ENCODE results near the gene CAPN3. TPM values are rescaled to one million over a fixed set of nuclear protein-coding genes. Genes with fewer than 3 reads are reported as not detected.

The CAPN3 gene
- total RNA-seq, 1 donor from 2014 or later = 13.7 TPM

DNA sequence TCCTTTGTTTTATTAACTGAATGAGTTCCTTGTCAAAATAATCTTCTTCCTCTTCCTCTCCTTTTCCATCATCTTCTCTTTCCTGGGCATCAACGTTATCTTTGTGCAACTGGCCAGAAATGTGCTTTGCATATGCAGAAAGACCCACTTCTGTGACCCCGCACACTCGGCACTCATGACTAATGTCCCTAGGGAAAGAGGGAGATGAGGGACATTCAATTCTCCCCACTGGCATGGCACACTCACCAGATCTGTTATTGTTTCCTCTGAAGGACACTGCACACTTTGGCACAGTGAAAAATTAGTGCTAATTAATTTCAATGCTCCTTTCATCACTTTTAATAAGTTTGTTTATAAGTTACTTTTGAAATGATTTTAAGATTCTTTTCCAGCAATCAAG is 97.7 kb downstream of the CAPN3 start:
- no peaks in the 10 kb centered on the region for H3K27me3 Mint-ChIP-seq (ENCODE audit: low read depth)
- TF ChIP-seq, protein P1, sequence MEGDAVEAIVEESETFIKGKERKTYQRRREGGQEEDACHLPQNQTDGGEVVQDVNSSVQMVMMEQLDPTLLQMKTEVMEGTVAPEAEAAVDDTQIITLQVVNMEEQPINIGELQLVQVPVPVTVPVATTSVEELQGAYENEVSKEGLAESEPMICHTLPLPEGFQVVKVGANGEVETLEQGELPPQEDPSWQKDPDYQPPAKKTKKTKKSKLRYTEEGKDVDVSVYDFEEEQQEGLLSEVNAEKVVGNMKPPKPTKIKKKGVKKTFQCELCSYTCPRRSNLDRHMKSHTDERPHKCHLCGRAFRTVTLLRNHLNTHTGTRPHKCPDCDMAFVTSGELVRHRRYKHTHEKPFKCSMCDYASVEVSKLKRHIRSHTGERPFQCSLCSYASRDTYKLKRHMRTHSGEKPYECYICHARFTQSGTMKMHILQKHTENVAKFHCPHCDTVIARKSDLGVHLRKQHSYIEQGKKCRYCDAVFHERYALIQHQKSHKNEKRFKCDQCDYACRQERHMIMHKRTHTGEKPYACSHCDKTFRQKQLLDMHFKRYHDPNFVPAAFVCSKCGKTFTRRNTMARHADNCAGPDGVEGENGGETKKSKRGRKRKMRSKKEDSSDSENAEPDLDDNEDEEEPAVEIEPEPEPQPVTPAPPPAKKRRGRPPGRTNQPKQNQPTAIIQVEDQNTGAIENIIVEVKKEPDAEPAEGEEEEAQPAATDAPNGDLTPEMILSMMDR (IDR thresholded peaks at IDR 0.05; ENCODE audit: unreplicated experiment) = no peak
- H3K9me3 Mint-ChIP-seq = no peaks in the 10 kb centered on the region
- no peak for DNase-seq (ENCODE audit: low spot score in 2 of 2, unreplicated experiment in 2 of 2)
- peaks cover 4% of the 10 kb centered on the region for H3K36me3 Mint-ChIP-seq
- H3K4me3 Mint-ChIP-seq = peak overlapping the region; percentile 59
- peak overlapping the region; percentile 97 for H3K27ac Mint-ChIP-seq
- peaks cover 15% of the 10 kb centered on the region for H3K4me1 Mint-ChIP-seq

DNA sequence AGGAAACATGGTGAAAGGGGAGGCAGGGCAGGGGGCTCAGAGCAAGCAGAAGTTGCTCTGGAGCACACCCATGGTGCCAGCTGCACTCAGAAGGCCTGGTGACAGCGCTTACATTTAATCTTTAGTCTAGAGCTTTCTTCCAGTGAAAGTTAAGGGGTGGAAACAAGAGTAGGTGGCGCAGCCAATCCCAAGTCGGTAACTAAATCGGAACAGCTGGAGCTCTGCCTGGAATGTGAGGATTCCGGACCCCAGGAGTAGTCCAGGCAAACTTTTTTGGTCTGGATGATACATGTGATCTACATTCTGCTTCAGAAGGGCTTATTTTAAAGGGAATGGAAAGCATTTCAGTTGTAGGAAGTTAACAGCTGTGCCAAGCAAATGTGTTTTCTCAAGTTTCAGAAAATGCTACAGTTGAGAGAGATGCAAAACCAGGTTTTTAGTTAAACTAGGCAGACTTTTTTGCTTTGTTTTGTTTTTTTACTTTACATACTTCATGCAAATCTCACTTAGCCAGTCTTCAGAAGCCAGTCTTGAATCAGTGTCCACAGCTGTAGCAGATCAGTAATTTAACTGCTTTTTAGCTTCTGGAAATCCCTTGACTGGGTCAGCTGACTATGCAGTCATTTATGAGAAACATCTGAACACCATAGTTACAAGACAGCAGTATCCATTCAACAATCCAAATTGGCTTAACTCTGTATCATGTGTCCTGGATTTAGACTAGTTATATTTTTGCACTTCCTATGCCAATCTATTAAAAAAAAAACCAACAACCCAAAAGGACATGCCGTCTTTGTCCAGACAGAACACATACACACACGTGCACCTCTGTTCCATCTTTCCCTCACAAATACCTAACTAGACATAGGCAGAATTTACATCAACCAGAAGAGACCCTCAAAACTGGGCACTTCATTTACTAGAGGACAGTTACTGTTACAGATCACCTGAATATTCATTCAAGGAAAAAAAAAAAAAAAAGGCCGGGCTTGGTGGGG is 98.4 kb downstream of the CAPN3 start:
- Mint-ChIP-seq H3K4me3 (peak overlapping the region; percentile 59), H3K27ac (peak overlapping the region; percentile 97), H3K4me1 (peaks cover 15% of the 10 kb centered on the region), H3K36me3 (peaks cover 4% of the 10 kb centered on the region), H3K9me3 (no peaks in the 10 kb centered on the region), H3K27me3 (ENCODE audit: low read depth) (no peaks in the 10 kb centered on the region)
- TF ChIP-seq, protein P1 (IDR thresholded peaks at IDR 0.05; ENCODE audit: unreplicated experiment) = no peak
- peak; percentile 28 to 60 for DNase-seq (ENCODE audit: low spot score in 2 of 2, unreplicated experiment in 2 of 2)

DNA sequence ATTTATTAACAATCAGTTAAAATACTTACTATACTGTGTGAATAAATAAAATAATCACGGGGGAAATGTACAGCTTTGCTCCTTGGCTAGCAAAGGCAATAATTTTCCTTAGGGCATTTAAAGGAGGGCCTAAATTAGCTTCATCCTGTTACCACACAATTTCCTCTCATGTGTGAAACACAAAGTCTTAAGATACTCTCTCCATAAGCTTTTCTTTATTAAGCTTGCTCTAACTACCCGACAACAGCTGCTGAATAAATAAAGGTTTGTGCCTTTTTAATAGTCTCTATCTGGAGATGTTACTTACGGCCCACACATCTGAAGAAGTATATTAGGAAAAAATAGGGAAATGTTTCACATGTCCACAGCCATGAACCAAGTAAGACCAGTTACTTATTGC is 102.0 kb downstream of the CAPN3 start:
- H3K4me1 Mint-ChIP-seq = peaks cover 15% of the 10 kb centered on the region
- peaks cover 3% of the 10 kb centered on the region for H3K36me3 Mint-ChIP-seq
- H3K9me3 Mint-ChIP-seq = no peaks in the 10 kb centered on the region
- H3K27ac Mint-ChIP-seq = no peak overlapping the region
- TF ChIP-seq, protein P1 (IDR thresholded peaks at IDR 0.05; ENCODE audit: unreplicated experiment) = no peak
- DNase-seq (ENCODE audit: low spot score in 2 of 2, unreplicated experiment in 2 of 2) = no peak
- H3K27me3 Mint-ChIP-seq (ENCODE audit: low read depth) = no peaks in the 10 kb centered on the region
- H3K4me3 Mint-ChIP-seq = no peak overlapping the region

Other genes starting within 250 kb of the CAPN3 start
- 0.91 to 1.5 TPM (median 1.5 TPM) in 3 replicates for gene PLA2G4F, start 202.9 kb upstream of the CAPN3 start, total RNA-seq
- gene VPS39, start 151.2 kb upstream of the CAPN3 start, total RNA-seq = 86.2 to 91.2 TPM (median 90.2 TPM) in 3 replicates
- gene GANC, start 86.3 kb upstream of the CAPN3 start, total RNA-seq = 39.7 to 42.7 TPM (median 42.0 TPM) in 3 replicates
- gene TMEM87A, start 86.1 kb upstream of the CAPN3 start, total RNA-seq = 55.9 to 56.1 TPM (median 56.1 TPM) in 3 replicates
- 50.2 to 52.9 TPM (median 51.0 TPM) in 3 replicates for gene ZNF106, start 131.6 kb downstream of the CAPN3 start, total RNA-seq
- gene SNAP23, start 136.1 kb downstream of the CAPN3 start, total RNA-seq = 57.1 to 58.4 TPM (median 57.9 TPM) in 3 replicates
- 22.0 to 27.9 TPM (median 26.5 TPM) in 3 replicates for gene LRRC57, start 189.3 kb downstream of the CAPN3 start, total RNA-seq
- gene HAUS2, start 189.3 kb downstream of the CAPN3 start, total RNA-seq = 14.9 to 17.6 TPM (median 15.3 TPM) in 3 replicates
- gene STARD9, start 216.1 kb downstream of the CAPN3 start, total RNA-seq = 7.3 to 10.0 TPM (median 8.0 TPM) in 3 replicates

Measured in mesothelial cell of epicardium (in vitro differentiated cells).